ENCODE data around the gene NPTN. TPM values are rescaled to one million over a fixed set of nuclear protein-coding genes. Genes with fewer than 3 reads are reported as not detected.
A peak's percentile ranks its signal among the peaks of the same experiment; 100 is the strongest.
"Not testable (repeated sequence)": the region's sequence is repeated elsewhere in the genome, so short reads cannot be mapped to it uniquely, and the experiment has no call there.

The NPTN gene
- total RNA-seq, 2 donors from 2014 or later: 57.7 to 66.2 TPM

DNA sequence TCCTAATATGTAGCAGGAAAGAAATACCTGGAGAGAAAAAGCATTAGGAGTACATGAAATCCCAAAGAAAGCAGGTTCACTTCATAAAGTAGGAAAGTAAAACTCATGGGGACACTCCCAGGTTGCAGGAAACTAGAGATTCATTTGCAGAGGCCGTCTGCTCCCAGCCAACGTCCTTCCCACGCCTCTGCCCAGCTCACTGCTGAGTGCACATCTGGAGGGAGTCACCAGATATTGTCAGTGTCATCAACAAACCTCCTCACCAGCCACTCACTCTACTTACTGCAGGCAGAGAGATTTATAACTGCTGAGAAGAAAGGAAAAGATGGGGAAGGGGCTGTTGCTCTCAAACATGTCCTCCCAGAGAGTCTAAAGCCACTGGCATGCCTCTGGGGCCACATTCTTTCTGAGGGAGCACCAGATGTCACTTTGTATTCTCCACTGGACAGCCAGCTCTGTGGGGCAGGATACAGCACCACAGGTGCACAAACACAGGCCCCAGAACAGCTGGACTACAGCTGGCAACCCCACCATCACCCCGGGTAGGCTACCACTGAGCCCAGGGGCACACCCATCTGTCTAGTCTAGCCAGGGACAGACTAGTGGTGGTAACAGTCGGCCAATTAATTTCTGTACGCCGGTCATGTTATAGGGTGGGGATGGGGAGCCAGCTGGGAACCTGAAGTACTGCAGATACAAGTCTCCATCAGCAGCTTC lies 64.5 kb downstream of the NPTN start:
- ATAC-seq (no peak), DNase-seq (ENCODE audit: low spot score) (no peak)
- peaks cover 25% of the 10 kb centered on the region for H3K36me3 Mint-ChIP-seq
- H3K27me3 Mint-ChIP-seq: no peaks in the 10 kb centered on the region
- no peak overlapping the region for H3K27ac Mint-ChIP-seq
- H3K9me3 Mint-ChIP-seq: no peaks in the 10 kb centered on the region
- H3K4me1 Mint-ChIP-seq (ENCODE audit: low read depth in 2 of 2): peaks cover 21 to 25% of the 10 kb centered on the region in 2 donors
- no peak overlapping the region for H3K4me3 Mint-ChIP-seq

DNA sequence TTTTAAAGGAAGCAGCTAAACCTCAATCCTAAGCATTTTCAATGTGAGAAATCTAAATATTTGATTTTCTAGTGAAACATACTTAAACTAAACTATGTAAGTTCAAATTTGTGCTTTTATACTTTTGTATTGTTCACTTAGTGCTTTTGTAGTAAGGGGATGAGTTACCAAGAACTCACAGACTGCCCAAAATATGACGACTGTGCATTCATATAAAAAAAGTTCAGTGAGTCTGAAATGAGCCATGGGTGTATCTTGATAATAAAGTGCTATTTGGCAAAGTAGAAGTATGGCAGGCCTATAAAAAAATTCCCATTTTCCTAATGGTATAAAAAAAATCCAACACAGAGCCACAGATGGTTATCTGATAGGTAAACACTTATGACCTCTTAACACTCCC lies 66.2 kb downstream of the NPTN start:
- peak overlapping the region in 1 of 2 donors; percentile 3 for H3K27ac Mint-ChIP-seq
- no peak overlapping the region for H3K4me3 Mint-ChIP-seq
- DNase-seq (ENCODE audit: low spot score) (no peak), ATAC-seq (no peak)
- H3K9me3 Mint-ChIP-seq: no peaks in the 10 kb centered on the region
- H3K4me1 Mint-ChIP-seq (ENCODE audit: low read depth in 2 of 2): peaks cover 21 to 25% of the 10 kb centered on the region in 2 donors
- H3K27me3 Mint-ChIP-seq: no peaks in the 10 kb centered on the region
- H3K36me3 Mint-ChIP-seq: peaks cover 32% of the 10 kb centered on the region

DNA sequence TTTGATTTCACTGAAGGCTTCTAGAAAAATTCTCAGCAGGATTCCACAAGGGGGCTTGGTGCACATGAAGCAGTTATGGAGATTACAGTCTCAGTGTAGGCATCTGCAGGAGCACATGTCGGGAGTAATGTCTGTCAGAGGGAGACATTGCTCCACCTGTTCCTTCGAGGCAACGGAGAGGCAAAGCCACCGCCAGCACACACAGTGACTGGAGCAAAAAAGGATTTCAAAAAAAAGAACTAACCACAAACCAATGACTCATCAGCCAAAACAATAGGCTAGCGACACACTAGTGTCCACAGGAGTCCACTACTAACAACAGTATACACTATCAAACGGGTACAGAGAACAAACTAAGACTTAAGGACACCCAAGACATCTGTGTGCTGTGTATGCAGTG lies 68.9 kb downstream of the NPTN start:
- H3K4me1 Mint-ChIP-seq (ENCODE audit: low read depth in 2 of 2): peaks cover 8 to 9% of the 10 kb centered on the region in 2 donors
- peak overlapping the region in 1 of 2 donors; percentile 49 for H3K27ac Mint-ChIP-seq
- no peaks in the 10 kb centered on the region for H3K9me3 Mint-ChIP-seq
- no peak overlapping the region for H3K4me3 Mint-ChIP-seq
- H3K36me3 Mint-ChIP-seq: peaks cover 19% of the 10 kb centered on the region
- H3K27me3 Mint-ChIP-seq: no peaks in the 10 kb centered on the region
- DNase-seq (ENCODE audit: low spot score) (no peak), ATAC-seq (peak; percentile 61)

DNA sequence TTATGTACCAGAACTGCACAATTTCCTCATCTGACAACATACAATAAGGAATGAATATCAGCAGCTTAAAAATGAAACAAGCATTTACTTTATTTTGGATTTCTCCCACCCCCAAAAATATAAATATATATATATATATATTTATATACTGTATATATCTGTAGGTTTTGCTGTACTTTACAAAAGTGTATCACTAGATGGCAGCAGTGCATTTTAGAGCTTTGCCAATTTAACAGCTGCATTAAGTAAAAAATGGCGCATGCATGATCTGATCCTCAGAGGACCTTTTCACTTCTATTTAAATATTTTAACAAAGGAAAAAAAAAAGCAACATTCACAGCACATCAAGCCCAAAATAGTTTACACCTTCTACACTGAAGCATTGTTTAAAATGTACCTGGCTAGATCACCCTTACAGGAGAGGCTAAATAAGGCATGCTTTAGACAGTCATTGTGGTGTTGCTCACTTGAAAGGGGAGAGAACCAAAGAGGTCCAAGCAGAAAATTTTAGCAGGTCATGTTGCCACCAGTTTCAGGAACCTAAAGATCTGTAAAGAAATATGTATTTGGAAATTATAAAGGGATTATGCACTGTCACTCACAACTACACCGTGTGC lies 72.6 kb downstream of the NPTN start:
- Mint-ChIP-seq H3K4me3 (no peak overlapping the region), H3K27ac (no peak overlapping the region), H3K27me3 (no peaks in the 10 kb centered on the region), H3K9me3 (no peaks in the 10 kb centered on the region), H3K4me1 (ENCODE audit: low read depth in 2 of 2) (peaks cover 8 to 9% of the 10 kb centered on the region in 2 donors), H3K36me3 (peaks cover 21% of the 10 kb centered on the region)
- DNase-seq (ENCODE audit: low spot score): no peak
- ATAC-seq: peak in 1 of 2 donors; percentile 63

GRCh38 chr15:73558529-73558928 lies 74.7 kb downstream of the NPTN start:
- H3K27me3 Mint-ChIP-seq: no peaks in the 10 kb centered on the region
- H3K9me3 Mint-ChIP-seq: no peaks in the 10 kb centered on the region
- H3K4me1 Mint-ChIP-seq (ENCODE audit: low read depth in 2 of 2): no peaks in the 10 kb centered on the region
- H3K4me3 Mint-ChIP-seq: no peak overlapping the region
- no peak overlapping the region for H3K27ac Mint-ChIP-seq
- no peak for DNase-seq (ENCODE audit: low spot score)
- peaks cover 15% of the 10 kb centered on the region for H3K36me3 Mint-ChIP-seq
- no peak for ATAC-seq

DNA sequence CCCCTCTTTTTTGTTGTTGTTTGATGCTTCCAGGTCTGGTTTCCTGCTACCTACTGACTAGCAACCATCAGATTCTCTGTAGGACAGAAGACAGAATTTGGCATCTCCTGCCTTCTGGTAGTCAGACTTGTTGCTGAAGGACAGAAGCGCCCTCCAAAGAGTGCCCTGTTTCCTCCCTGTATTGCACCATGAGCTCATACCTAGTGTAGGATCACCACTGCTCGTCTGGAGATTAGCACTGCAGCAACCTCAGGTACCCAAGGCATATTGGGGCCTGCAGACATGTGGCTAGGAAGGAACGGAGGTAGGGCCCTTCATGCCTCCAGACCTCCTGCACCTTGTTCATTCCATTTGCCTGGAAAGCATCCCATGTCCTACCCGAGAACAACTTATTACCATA lies 78.1 kb downstream of the NPTN start:
- Mint-ChIP-seq H3K4me3 (no peak overlapping the region), H3K36me3 (peaks cover 8% of the 10 kb centered on the region), H3K9me3 (no peaks in the 10 kb centered on the region), H3K4me1 (ENCODE audit: low read depth in 2 of 2) (no peaks in the 10 kb centered on the region), H3K27ac (no peak overlapping the region), H3K27me3 (no peaks in the 10 kb centered on the region)
- ATAC-seq: no peak
- DNase-seq (ENCODE audit: low spot score): no peak

DNA sequence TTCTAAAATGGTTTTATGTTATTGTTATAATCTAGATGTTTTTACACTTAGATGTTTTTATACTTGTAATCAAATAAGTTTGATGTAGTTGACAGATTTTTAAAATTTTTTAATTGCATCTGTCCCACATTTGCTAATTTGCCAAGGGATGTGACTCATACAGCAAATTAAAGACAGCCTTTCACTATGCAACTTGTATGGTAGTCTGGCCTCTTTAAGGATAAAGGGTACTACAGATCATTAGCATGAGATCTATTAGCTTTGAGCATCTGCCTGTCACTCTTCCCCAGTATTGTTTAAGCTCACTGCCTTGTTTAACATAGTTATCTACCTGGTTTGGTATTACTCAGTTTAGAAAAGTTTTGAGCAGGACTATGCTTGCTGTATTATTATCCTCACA lies 83.0 kb downstream of the NPTN start:
- Mint-ChIP-seq H3K4me3 (no peak overlapping the region), H3K27me3 (no peaks in the 10 kb centered on the region), H3K9me3 (no peaks in the 10 kb centered on the region), H3K4me1 (ENCODE audit: low read depth in 2 of 2) (no peaks in the 10 kb centered on the region), H3K27ac (no peak overlapping the region), H3K36me3 (no peaks in the 10 kb centered on the region)
- ATAC-seq (no peak), DNase-seq (ENCODE audit: low spot score) (no peak)

GRCh38 chr15:73548925-73549324 lies 84.3 kb downstream of the NPTN start:
- not testable (repeated sequence) for DNase-seq (ENCODE audit: low spot score); H3K4me3 Mint-ChIP-seq; H3K27me3 Mint-ChIP-seq; ATAC-seq; H3K27ac Mint-ChIP-seq; H3K4me1 Mint-ChIP-seq (ENCODE audit: low read depth in 2 of 2); H3K9me3 Mint-ChIP-seq; H3K36me3 Mint-ChIP-seq

DNA sequence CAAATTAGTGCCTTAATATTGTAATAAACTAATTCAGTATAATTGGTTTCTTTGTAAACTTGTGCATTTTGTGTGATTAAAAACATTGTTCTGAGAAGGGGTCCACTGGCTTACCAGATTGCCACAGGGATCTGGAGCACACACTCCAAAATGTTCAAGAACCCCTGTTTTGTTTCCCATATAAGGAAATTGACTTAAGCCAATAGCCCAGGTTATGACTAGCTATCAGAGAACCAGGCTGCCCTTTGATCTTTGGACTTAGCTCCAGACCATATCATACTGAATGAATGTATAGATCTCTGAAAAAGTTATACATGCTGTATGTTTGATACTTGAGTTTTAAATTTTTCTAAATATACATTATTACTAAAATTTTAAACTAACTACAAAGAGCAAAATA lies 91.7 kb downstream of the NPTN start:
- Mint-ChIP-seq H3K27me3 (no peaks in the 10 kb centered on the region), H3K9me3 (no peaks in the 10 kb centered on the region), H3K36me3 (no peaks in the 10 kb centered on the region), H3K4me1 (ENCODE audit: low read depth in 2 of 2) (no peaks in the 10 kb centered on the region), H3K27ac (no peak overlapping the region), H3K4me3 (no peak overlapping the region)
- no peak for DNase-seq (ENCODE audit: low spot score)
- no peak for ATAC-seq

DNA sequence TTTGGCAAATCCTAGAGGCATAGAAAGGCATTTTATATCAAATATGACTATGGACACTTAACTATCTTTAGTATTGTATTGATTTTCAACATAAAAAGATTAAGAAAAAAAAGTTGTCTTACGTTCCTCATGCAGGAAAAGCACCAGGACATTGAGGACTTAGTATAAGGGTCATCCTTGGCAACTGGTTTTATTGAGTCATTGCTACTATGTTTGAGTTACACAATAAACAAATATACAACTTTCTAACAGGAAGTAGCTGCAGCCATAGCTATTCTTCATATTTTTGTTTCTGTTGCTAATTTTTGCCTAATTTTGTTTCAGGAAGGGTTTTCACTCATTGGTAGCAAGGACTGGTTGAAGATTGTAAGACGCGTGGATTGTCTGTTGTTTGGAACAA lies 93.0 kb downstream of the NPTN start:
- no peak for ATAC-seq
- H3K27me3 Mint-ChIP-seq: no peaks in the 10 kb centered on the region
- H3K36me3 Mint-ChIP-seq: no peaks in the 10 kb centered on the region
- no peak for DNase-seq (ENCODE audit: low spot score)
- H3K4me3 Mint-ChIP-seq: no peak overlapping the region
- H3K4me1 Mint-ChIP-seq (ENCODE audit: low read depth in 2 of 2): no peaks in the 10 kb centered on the region
- no peak overlapping the region for H3K27ac Mint-ChIP-seq
- no peaks in the 10 kb centered on the region for H3K9me3 Mint-ChIP-seq

- Mint-ChIP-seq H3K4me3 (no peak overlapping the region), H3K4me1 (ENCODE audit: low read depth in 2 of 2) (no peaks in the 10 kb centered on the region), H3K9me3 (no peaks in the 10 kb centered on the region), H3K27me3 (no peaks in the 10 kb centered on the region), H3K27ac (no peak overlapping the region), H3K36me3 (no peaks in the 10 kb centered on the region)
- no peak for DNase-seq (ENCODE audit: low spot score)
- ATAC-seq: no peak
Measured at GRCh38 chr15:73539212-73540128, 93.7 kb downstream of the NPTN start.

DNA sequence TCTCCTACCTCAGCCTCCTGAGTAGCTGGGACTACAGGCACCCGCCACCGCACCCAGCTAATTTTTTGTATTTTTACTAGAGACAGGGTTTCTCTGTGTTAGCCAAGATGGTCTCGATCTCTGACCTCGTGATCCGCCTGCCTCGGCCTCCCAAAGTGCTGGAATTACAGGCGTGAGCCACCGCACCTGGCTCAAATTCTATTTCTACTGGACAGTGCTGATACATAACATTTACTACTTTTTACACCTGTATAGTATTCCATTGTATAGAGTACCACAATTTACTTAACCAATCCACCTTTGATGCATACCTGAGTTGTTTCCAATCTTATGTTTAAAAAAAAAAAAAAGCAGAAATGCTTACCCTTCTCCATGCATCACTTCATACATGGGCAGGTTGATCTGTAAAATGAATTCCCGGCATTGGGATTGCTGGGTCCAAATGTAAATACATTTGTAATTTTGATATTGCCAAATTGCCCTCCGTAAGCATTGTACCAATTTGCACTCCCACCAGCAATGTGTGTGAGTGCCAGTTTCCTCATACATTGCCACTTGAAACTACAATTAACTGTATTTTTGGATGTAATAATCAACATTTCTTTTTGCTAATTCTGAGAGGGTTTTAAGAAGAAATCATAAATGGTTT lies 94.5 kb downstream of the NPTN start:
- Mint-ChIP-seq H3K9me3 (no peaks in the 10 kb centered on the region), H3K4me1 (ENCODE audit: low read depth in 2 of 2) (no peaks in the 10 kb centered on the region), H3K27me3 (no peaks in the 10 kb centered on the region), H3K36me3 (no peaks in the 10 kb centered on the region), H3K27ac (no peak overlapping the region), H3K4me3 (no peak overlapping the region)
- ATAC-seq (no peak), DNase-seq (ENCODE audit: low spot score) (no peak)

- no peak for DNase-seq (ENCODE audit: low spot score)
- H3K4me1 Mint-ChIP-seq (ENCODE audit: low read depth in 2 of 2): no peaks in the 10 kb centered on the region
- H3K27me3 Mint-ChIP-seq: no peaks in the 10 kb centered on the region
- H3K4me3 Mint-ChIP-seq: no peak overlapping the region
- H3K36me3 Mint-ChIP-seq: no peaks in the 10 kb centered on the region
- no peak overlapping the region for H3K27ac Mint-ChIP-seq
- no peaks in the 10 kb centered on the region for H3K9me3 Mint-ChIP-seq
- no peak for ATAC-seq
Measured at GRCh38 chr15:73538123-73538522, 95.1 kb downstream of the NPTN start.

All from natural killer cell treated with Interleukin-12 subunit alpha and Interleukin-12 subunit beta and Interleukin-15 and Interleukin-18, amount 100 ng/mL, for 72 hours (primary cell).